ENCODE measurements around the gene CENPB. TPM values are rescaled to one million over a fixed set of nuclear protein-coding genes. Genes with fewer than 3 reads are reported as not detected.

Gene CENPB
- total RNA-seq, 1 donor from 2014 or later = 76.2 TPM

GRCh38 chr20:3818155-3819151, 31.9 kb upstream of the CENPB start:
- intact Hi-C loops (cut with DNase I) = no loop called here
- H3K4me3 ChIP-seq = no peak overlapping the region
- H3K27me3 ChIP-seq (ENCODE audit: low read depth) = no peaks in the 10 kb centered on the region
- H3K36me3 ChIP-seq = peaks cover 17% of the 10 kb centered on the region
- H3K27ac ChIP-seq = peak overlapping the region; percentile 98
- DNase-seq = peak; percentile 72
- no peaks in the 10 kb centered on the region for H3K9me3 ChIP-seq
- ATAC-seq = peak; percentile 32 to 40
- TF ChIP-seq CTCF (IDR thresholded peaks at IDR 0.05) = peak; percentile 69
- H3K4me1 ChIP-seq = peaks cover 36% of the 10 kb centered on the region

DNA sequence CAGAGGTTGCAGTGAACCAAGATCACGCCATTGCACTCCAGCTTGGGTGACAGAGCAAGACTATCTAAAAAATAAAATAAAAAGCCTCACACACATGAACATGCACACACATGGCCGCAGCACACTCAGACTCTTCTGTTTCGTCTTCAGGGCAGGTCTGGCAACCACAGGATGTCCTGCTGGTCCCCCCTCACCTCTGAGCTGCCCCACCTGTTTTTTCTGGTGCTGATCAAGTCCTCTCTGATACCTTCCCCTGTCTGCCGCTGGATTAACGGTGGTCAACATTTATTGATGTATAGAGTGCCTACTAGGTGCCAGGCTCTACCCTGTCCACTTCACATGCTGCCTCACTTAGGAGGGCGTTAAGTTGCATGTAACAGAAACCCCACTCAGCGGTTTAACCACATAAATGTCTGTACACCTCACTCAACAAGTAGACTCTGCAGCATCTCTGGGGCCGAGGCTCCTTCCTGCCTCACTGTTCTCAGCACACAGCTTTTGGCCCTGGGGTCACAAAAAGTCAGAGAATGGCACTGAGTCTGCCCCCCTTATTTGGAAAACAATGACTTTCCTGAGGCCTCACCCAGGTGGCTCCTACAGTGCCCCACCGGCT, 29.3 kb upstream of the CENPB start:
- intact Hi-C loops (cut with DNase I) = no loop called here
- ATAC-seq = no peak
- H3K4me1 ChIP-seq = peaks cover 51% of the 10 kb centered on the region
- no peak overlapping the region for H3K4me3 ChIP-seq
- H3K9me3 ChIP-seq = no peaks in the 10 kb centered on the region
- peak overlapping the region; percentile 18 for H3K27ac ChIP-seq
- no peaks in the 10 kb centered on the region for H3K27me3 ChIP-seq (ENCODE audit: low read depth)
- no peaks in the 10 kb centered on the region for H3K36me3 ChIP-seq
- TF ChIP-seq CTCF (IDR thresholded peaks at IDR 0.05) = no peak
- DNase-seq = peak; percentile 34

DNA sequence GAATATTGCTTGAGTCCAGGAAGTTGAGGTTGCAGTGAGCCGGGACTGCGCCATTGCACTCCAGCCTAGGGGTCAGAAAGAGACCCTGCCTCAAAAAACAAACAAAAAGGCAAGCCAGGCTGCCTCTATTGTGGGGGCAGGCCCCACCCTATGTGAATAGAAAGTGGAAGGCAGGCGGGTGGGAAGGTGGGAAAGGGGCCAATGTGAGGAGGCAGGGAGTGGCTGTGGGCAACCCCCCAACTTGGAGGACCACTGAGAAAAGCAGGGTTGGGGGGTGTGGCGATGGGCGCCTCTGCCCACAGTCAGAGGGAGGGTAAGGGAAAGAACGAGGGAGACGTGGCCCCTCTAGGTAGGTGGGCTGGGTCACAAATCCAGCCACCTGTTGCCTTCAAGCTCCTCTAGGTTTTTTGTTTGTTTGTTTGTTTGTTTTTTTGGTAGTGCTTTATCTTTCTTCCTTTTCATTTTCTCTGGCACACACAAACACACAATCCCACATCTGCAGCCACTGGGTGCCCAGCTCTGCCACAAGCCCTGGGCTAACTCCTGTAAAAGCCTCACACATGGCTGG, 28.5 kb upstream of the CENPB start:
- H3K4me3 ChIP-seq = no peak overlapping the region
- H3K4me1 ChIP-seq = peaks cover 58% of the 10 kb centered on the region
- H3K36me3 ChIP-seq = no peaks in the 10 kb centered on the region
- H3K27me3 ChIP-seq (ENCODE audit: low read depth) = no peaks in the 10 kb centered on the region
- intact Hi-C loops (cut with DNase I) = no loop called here
- no peak for ATAC-seq
- TF ChIP-seq CTCF (IDR thresholded peaks at IDR 0.05) = no peak
- no peak for DNase-seq
- H3K9me3 ChIP-seq = no peaks in the 10 kb centered on the region
- H3K27ac ChIP-seq = no peak overlapping the region

DNA sequence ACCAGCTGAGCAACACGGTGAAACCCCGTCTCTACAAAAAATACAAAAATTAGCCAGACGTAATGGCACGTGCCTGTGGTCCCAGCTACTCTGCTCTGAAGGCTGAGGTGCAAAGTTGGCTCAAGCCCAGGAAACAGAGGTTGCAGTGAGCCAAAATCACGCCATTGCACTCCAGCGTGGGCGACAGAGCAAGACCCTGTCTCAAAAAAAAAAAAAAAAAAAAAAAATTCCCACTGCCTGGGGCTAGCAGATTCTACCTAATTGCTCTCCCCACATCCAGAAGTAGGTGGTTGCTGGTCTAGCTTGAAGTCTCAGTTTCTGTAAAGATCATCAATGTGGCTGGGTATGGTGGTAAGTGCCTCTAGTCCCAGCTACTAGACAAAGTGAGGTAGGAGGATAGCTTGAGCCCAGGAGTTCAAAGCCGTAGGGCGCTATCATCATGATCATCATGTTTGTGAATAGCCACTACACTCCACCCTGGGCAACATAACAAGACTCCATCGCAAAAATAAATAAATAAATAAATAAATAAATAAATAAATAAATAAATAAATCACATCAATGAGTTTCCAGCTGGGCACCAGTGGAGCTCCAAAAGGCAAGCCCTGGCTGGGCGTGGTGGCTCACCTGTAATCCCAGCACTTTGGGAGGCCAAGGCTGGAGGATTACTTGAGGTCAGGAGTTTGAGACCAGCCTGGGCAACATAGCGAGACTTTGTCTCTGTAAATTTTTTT, 27.5 kb upstream of the CENPB start:
- Histone ChIP-seq H3K4me1 (peaks cover 56% of the 10 kb centered on the region), H3K27ac (no peak overlapping the region), H3K4me3 (no peak overlapping the region), H3K9me3 (no peaks in the 10 kb centered on the region), H3K27me3 (ENCODE audit: low read depth) (no peaks in the 10 kb centered on the region), H3K36me3 (no peaks in the 10 kb centered on the region)
- TF ChIP-seq CTCF (IDR thresholded peaks at IDR 0.05) = no peak
- DNase-seq = peak; percentile 38
- ATAC-seq = no peak
- intact Hi-C loops (cut with DNase I) = no loop called here

All from lower lobe of right lung (tissue), 2 donors.